ENCODE measurements around the gene GPR84. TPM values are rescaled to one million over a fixed set of nuclear protein-coding genes. Genes with fewer than 3 reads are reported as not detected.

Gene GPR84
- total and polyA plus RNA-seq, 2 of the 13 experiments (the other 11 are each of a cell fraction or from before 2014, with no cell fraction given), result not detected

DNA sequence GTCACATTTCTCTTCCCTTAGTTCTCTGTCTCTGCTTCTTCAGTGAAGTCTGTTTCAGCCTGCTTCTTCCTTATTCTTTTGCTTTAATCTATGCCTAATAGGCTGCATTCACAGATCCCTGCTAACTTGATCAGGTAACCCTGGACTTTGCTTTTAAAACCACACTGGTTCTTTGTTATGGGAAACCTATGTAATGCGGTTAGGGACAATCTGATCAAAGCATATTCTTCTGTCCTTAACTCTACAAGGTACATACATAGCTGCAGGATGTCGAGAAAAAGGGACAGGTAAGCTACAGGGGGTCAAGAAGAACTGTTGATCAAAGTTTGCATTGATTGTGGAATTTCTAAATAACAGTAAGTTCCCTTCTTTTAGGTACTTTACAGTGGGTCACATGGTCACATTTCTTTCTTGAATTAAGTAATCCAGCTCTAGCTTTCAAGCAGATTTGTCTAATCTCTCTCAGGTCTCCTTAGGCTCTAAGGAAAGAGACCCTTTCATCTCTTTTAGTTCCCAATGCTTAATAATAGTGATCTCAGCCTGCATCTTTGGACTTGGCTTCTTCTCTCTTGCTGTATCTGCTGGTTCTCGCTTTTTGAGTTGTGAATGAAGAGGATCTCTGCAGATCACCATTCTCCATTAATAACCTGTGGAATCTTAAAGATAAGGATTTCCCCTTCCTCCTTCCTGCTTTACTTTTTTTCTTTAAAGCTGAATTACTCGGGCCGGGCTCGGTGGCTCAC is 35.5 kb downstream of the GPR84 start (continued):
- TF ChIP-seq, protein P1, sequence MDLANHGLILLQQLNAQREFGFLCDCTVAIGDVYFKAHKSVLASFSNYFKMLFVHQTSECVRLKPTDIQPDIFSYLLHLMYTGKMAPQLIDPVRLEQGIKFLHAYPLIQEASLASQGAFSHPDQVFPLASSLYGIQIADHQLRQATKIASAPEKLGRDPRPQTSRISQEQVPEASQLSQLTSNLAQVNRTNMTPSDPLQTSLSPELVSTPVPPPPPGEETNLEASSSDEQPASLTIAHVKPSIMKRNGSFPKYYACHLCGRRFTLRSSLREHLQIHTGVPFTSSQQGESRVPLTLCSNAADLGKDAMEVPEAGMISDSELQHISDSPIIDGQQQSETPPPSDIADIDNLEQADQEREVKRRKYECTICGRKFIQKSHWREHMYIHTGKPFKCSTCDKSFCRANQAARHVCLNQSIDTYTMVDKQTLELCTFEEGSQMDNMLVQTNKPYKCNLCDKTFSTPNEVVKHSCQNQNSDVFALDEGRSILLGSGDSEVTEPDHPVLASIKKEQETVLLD (CRISPR knock-in tag; IDR thresholded peaks at IDR 0.05; ENCODE audit: low read depth), result no peak
- TF ChIP-seq ZFX (CRISPR knock-in tag; IDR thresholded peaks at IDR 0.05; ENCODE audit: low read depth) (no peak), ZSCAN12 (CRISPR knock-in tag; IDR thresholded peaks at IDR 0.05) (no peak), RFXANK (CRISPR knock-in tag; IDR thresholded peaks at IDR 0.05) (no peak), ZNF556 (CRISPR knock-in tag; IDR thresholded peaks at IDR 0.05; ENCODE audit: borderline replicate concordance) (no peak), KLF9 (CRISPR knock-in tag; IDR thresholded peaks at IDR 0.05; ENCODE audit: low read depth) (no peak), HDAC2 (CRISPR knock-in tag; IDR thresholded peaks at IDR 0.05) (no peak), NR1H2 (CRISPR knock-in tag; IDR thresholded peaks at IDR 0.05; ENCODE audit: borderline replicate concordance, low read depth) (no peak), ZNF24 (IDR thresholded peaks at IDR 0.05) (no peak), FOXK1 (CRISPR knock-in tag; IDR thresholded peaks at IDR 0.05; ENCODE audit: borderline replicate concordance, low read depth) (no peak), ZKSCAN1 (IDR thresholded peaks at IDR 0.05; ENCODE audit: low read length) (no peak), ZNF547 (CRISPR knock-in tag; IDR thresholded peaks at IDR 0.05) (no peak), TEAD3 (CRISPR knock-in tag; optimal IDR thresholded peaks at IDR 0.05; ENCODE audit: borderline replicate concordance) (peak; percentile 75), ZNF432 (CRISPR knock-in tag; IDR thresholded peaks at IDR 0.05; ENCODE audit: borderline replicate concordance) (no peak), ZNF878 (CRISPR knock-in tag; IDR thresholded peaks at IDR 0.05) (no peak), NCOA1 (CRISPR knock-in tag; IDR thresholded peaks at IDR 0.05) (peak; percentile 25; the same call in 1 of the 2 replicates), CBX1 (IDR thresholded peaks at IDR 0.05; ENCODE audit: low read depth) (no peak), SP140L (CRISPR knock-in tag; IDR thresholded peaks at IDR 0.05; ENCODE audit: borderline replicate concordance) (no peak)
- TF ChIP-seq, protein P2, sequence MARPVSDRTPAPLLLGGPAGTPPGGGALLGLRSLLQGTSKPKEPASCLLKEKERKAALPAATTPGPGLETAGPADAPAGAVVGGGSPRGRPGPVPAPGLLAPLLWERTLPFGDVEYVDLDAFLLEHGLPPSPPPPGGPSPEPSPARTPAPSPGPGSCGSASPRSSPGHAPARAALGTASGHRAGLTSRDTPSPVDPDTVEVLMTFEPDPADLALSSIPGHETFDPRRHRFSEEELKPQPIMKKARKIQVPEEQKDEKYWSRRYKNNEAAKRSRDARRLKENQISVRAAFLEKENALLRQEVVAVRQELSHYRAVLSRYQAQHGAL (CRISPR knock-in tag; IDR thresholded peaks at IDR 0.05; ENCODE audit: not compliant biosample characterization), result no peak
- TF ChIP-seq, protein P3, sequence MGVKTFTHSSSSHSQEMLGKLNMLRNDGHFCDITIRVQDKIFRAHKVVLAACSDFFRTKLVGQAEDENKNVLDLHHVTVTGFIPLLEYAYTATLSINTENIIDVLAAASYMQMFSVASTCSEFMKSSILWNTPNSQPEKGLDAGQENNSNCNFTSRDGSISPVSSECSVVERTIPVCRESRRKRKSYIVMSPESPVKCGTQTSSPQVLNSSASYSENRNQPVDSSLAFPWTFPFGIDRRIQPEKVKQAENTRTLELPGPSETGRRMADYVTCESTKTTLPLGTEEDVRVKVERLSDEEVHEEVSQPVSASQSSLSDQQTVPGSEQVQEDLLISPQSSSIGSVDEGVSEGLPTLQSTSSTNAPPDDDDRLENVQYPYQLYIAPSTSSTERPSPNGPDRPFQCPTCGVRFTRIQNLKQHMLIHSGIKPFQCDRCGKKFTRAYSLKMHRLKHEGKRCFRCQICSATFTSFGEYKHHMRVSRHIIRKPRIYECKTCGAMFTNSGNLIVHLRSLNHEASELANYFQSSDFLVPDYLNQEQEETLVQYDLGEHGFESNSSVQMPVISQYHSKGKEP (CRISPR knock-in tag; IDR thresholded peaks at IDR 0.05), result no peak
- TF ChIP-seq, protein P4, sequence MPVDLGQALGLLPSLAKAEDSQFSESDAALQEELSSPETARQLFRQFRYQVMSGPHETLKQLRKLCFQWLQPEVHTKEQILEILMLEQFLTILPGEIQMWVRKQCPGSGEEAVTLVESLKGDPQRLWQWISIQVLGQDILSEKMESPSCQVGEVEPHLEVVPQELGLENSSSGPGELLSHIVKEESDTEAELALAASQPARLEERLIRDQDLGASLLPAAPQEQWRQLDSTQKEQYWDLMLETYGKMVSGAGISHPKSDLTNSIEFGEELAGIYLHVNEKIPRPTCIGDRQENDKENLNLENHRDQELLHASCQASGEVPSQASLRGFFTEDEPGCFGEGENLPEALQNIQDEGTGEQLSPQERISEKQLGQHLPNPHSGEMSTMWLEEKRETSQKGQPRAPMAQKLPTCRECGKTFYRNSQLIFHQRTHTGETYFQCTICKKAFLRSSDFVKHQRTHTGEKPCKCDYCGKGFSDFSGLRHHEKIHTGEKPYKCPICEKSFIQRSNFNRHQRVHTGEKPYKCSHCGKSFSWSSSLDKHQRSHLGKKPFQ (CRISPR knock-in tag; IDR thresholded peaks at IDR 0.05; ENCODE audit: insufficient replicate concordance), result no peak
- TF ChIP-seq, protein P5, sequence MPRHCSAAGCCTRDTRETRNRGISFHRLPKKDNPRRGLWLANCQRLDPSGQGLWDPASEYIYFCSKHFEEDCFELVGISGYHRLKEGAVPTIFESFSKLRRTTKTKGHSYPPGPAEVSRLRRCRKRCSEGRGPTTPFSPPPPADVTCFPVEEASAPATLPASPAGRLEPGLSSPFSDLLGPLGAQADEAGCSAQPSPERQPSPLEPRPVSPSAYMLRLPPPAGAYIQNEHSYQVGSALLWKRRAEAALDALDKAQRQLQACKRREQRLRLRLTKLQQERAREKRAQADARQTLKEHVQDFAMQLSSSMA (CRISPR knock-in tag; IDR thresholded peaks at IDR 0.05), result no peak
